Measurements from ENCODE around the gene PTGER3. TPM values are rescaled to one million over a fixed set of nuclear protein-coding genes. Genes with fewer than 3 reads are reported as not detected.

The PTGER3 gene
- total RNA-seq (0.57 TPM), polyA plus RNA-seq (1.8 TPM)
- long read RNA-seq, donor 1 = 0 reads
- long read RNA-seq, donor 2 = 0 reads
- long read RNA-seq, donor 3 = 0 reads
- long read RNA-seq, donor 4 = 0 reads
- long read RNA-seq, donor 5, full-length matches to known transcripts = 7 of 7 reads
- long read RNA-seq, donor 5, partial matches to known transcripts = 0 of 7 reads
- long read RNA-seq, donor 5, other reads (novel, unspliced or antisense) = 0 of 7 reads
- long read RNA-seq, donor 6 = 0 reads
- long read RNA-seq, donor 7 = 0 reads
- long read RNA-seq, donor 8 = 0 reads
- long read RNA-seq, donor 9 = 0 reads
- long read RNA-seq, donor 10 = 0 reads

DNA sequence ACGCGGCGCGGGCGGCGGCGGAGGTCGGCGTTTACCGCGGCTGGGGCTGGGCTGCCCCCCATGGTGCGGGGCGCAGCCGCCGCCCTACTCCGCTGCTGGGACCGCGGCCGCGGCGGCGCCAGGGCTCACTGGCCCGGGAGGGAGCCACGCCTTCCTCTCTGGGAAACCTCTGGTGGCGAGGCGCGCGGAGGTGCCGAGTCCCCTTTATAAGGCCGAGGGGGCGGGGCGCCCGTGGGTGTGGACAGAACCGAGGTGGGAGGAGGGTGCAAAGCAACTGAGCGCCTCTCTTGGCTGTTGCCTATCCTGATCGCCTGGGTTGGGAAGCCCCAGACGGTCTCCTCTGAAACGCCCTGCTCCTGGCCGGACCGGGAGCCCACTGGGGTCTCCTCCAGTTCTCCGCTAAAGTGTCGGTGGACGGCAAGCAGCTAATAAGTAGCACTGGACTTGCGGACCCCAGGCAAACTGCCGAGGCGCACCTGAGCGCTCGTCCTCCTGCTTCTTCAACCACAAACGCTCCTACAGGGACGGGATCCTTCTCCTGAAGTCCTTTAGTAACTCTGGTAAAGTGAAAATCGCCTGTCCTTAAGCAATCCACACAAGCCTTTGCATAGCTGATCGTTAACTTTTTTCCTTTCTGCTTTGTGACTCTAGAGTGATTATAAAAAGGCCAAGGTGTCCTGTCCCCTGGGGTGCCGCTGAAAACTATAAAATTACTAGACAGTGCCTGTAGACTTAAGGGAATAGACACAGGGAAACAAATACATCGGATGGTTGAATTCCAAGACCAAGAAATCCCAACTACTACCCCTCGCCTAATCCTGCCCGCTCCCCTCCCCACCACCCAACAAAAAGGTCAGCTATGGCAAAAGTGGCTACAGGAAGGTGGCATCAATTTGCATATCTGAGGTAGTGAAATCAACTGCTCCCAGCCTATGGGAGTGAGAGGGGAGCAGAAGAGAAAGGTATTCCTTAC, at the start of gene PTGER3:
Gene PTGER3 (minus strand): TSS at position 182 of the 973 bp plus-strand sequence. CDS start 239 bp downstream, outside the sequence.
- peak within 1 kb of the TSS; percentile 26 to 38 for H3K4me3 ChIP-seq (ENCODE audit: low read length in 2 of 2)
- H3K4me1 ChIP-seq (ENCODE audit: control insufficient read depth in 2 of 2, insufficient read depth in 2 of 2, low read length in 2 of 2) = peaks cover 2 to 17% of the 10 kb centered on the region in 2 donors
- peaks cover 38 to 59% of the 10 kb centered on the region in 2 donors for H3K27me3 ChIP-seq (ENCODE audit: control insufficient read depth in 2 of 2, insufficient read depth in 1 of 2, low read length in 1 of 2)
- H3K36me3 ChIP-seq (ENCODE audit: control insufficient read depth in 2 of 2, insufficient read depth in 2 of 2, low read length in 1 of 2) = no peaks in the 10 kb centered on the region
- H3K9me3 ChIP-seq (ENCODE audit: control insufficient read depth in 2 of 2, insufficient read depth in 1 of 2, low read length in 1 of 2) = peaks cover 0 to 10% of the 10 kb centered on the region in 2 donors
- no peak within 1 kb of the TSS for H3K27ac ChIP-seq (ENCODE audit: low read depth in 1 of 2, low read length in 1 of 2)
- DNase-seq (ENCODE audit: low read depth in 6 of 9, low spot score in 9 of 9) = peak in 4 of 9 donors; percentile 14 to 40 (median 24)
- WGBS = 9% methylated on average over 56 of the region's 56 CpGs

DNA sequence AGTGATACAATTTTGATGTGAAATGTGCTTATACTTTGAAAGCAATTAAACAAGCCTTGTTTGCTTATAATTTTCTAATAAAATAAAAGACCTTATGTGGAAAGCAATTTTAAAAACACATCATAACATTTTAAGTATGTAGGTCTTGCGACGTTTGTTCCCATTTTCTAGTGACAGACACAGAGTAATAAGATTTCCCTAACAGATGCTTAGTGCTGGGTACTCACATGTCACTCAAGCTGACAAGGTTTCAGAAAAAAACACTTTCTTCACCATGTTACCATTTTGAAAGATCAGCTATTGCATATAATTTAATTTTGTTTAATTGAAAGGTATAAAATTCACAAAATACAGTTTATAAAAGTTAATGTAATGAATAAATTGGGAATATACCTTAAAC, 47.3 kb upstream of the PTGER3 start:
- H3K27ac ChIP-seq (ENCODE audit: low read depth in 1 of 2, low read length in 1 of 2) = no peak overlapping the region
- 98% methylated on average over 2 of the region's 2 CpGs for WGBS
- H3K9me3 ChIP-seq (ENCODE audit: control insufficient read depth in 2 of 2, insufficient read depth in 1 of 2, low read length in 1 of 2) = no peaks in the 10 kb centered on the region
- H3K4me3 ChIP-seq (ENCODE audit: low read length in 2 of 2) = no peak overlapping the region
- H3K4me1 ChIP-seq (ENCODE audit: control insufficient read depth in 2 of 2, insufficient read depth in 2 of 2, low read length in 2 of 2) = no peaks in the 10 kb centered on the region
- H3K36me3 ChIP-seq (ENCODE audit: control insufficient read depth in 2 of 2, insufficient read depth in 2 of 2, low read length in 1 of 2) = no peaks in the 10 kb centered on the region
- no peak for DNase-seq (ENCODE audit: low read depth in 6 of 9, low spot score in 9 of 9)
- H3K27me3 ChIP-seq (ENCODE audit: control insufficient read depth in 2 of 2, insufficient read depth in 1 of 2, low read length in 1 of 2) = no peaks in the 10 kb centered on the region

DNA sequence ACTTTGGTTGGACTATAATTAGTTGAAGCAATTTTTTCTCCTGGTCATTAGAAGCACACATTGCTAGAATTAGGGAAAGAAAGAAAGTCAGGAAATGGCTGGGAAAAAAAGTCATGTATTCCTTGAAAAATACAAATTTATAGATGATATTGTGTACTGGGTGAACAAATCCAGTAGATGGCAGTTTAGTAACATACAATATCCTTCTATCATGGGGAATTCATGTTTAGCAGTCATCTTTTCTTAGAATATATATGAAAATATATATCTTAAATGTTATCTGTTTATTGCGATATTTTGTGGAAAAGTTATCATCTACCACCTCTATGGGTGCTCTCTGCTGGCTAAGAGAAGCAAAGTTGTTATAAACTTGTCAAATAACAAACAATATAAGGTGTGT, 46.3 kb upstream of the PTGER3 start:
- H3K4me3 ChIP-seq (ENCODE audit: low read length in 2 of 2) = no peak overlapping the region
- no peaks in the 10 kb centered on the region for H3K9me3 ChIP-seq (ENCODE audit: control insufficient read depth in 2 of 2, insufficient read depth in 1 of 2, low read length in 1 of 2)
- no peaks in the 10 kb centered on the region for H3K4me1 ChIP-seq (ENCODE audit: control insufficient read depth in 2 of 2, insufficient read depth in 2 of 2, low read length in 2 of 2)
- DNase-seq (ENCODE audit: low read depth in 6 of 9, low spot score in 9 of 9) = no peak
- H3K36me3 ChIP-seq (ENCODE audit: control insufficient read depth in 2 of 2, insufficient read depth in 2 of 2, low read length in 1 of 2) = no peaks in the 10 kb centered on the region
- 96% methylated on average over 1 of the region's 1 CpG for WGBS
- H3K27ac ChIP-seq (ENCODE audit: low read depth in 1 of 2, low read length in 1 of 2) = no peak overlapping the region
- H3K27me3 ChIP-seq (ENCODE audit: control insufficient read depth in 2 of 2, insufficient read depth in 1 of 2, low read length in 1 of 2) = no peaks in the 10 kb centered on the region

DNA sequence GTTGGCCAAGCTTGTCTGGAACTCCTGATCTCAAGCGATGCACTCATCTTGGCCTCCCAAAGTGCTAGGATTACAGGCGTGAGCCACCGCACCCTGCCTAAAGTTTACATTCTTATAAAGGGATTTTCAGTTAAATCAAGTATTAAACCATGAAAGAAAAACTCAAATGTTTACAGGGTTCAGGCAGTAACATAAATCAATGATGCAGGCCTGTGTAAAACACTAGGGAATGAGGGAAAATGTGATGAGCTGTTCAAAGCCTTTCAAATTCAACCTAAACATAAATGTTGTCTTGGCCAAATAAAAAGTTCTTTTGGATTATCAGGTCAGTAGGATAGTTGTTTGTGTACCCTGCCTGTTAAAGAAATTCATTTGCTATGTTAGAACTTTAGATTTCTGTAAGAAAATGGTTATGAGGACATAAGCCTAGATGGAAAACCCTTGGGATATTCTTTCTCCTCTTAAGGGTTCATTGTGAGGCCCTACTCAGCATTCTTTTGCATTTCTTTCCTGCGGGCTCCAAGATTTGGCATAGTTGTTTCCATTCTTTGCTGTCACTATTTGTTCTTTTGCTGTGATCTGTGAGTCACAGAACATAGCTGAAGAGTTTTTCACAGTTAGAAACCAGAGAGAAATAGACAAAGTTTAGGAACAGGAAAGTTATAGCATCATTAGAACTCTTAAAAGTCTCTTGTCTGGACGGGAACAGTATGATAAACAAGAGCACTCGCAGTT, 42.1 kb upstream of the PTGER3 start:
- Histone ChIP-seq H3K4me3 (ENCODE audit: low read length in 2 of 2) (no peak overlapping the region), H3K9me3 (ENCODE audit: control insufficient read depth in 2 of 2, insufficient read depth in 1 of 2, low read length in 1 of 2) (no peaks in the 10 kb centered on the region), H3K4me1 (ENCODE audit: control insufficient read depth in 2 of 2, insufficient read depth in 2 of 2, low read length in 2 of 2) (no peaks in the 10 kb centered on the region), H3K27ac (ENCODE audit: low read depth in 1 of 2, low read length in 1 of 2) (no peak overlapping the region), H3K36me3 (ENCODE audit: control insufficient read depth in 2 of 2, insufficient read depth in 2 of 2, low read length in 1 of 2) (no peaks in the 10 kb centered on the region), H3K27me3 (ENCODE audit: control insufficient read depth in 2 of 2, insufficient read depth in 1 of 2, low read length in 1 of 2) (peaks cover 0 to 7% of the 10 kb centered on the region in 2 donors)
- no peak for DNase-seq (ENCODE audit: low read depth in 6 of 9, low spot score in 9 of 9)
- 96% methylated on average over 6 of the region's 6 CpGs for WGBS

DNA sequence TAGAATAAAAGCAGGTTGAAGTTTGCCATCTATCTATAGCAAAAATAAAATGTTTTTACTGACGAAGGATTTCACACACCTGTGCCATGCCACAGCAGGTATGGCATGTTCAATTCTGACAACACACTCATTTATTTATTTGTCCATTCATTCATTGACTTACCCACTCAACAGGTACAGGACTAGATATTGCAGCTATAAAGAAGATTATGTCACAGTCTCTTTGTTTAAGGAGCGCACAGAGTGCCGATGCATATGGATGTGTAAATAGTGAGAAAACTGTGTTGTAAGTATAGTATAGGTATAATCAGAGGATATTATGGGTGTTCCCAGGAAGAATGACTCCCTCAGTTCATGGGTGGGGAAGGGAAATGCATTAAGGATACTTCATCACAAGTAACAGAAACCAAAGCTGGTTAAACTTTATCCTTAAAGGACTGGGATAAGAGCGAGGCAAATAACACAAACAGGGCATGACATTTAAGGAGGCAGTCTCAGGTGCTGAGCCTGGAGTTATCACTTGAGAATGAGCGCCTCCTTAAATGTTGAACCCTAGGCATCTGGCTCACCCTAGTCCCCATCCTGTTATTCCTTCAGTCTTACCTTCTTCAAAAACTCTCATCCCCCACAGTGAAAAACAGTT, 41.1 kb upstream of the PTGER3 start:
- no peak for DNase-seq (ENCODE audit: low read depth in 6 of 9, low spot score in 9 of 9)
- WGBS = 97% methylated on average over 5 of the region's 5 CpGs

DNA sequence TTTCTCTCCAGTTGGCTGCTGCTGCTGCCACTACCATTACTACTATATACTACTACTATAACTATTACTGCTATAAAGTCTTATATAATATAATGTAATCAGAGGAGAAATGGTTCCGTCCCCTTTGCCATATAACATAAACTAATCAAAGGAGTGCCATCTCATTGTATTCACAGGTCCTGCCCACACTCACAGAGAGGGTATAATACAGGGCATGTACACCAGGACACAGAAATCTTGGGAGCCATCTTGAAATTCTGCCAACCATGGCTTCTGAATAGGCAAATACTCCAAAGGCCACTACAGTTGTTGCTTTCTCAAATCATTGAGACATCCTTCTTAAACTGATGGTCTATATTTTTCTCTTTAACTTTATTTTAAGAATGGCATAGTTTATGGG, 40.1 kb upstream of the PTGER3 start:
- Histone ChIP-seq H3K27me3 (ENCODE audit: control insufficient read depth in 2 of 2, insufficient read depth in 1 of 2, low read length in 1 of 2) (peaks cover 0 to 7% of the 10 kb centered on the region in 2 donors), H3K27ac (ENCODE audit: low read depth in 1 of 2, low read length in 1 of 2) (no peak overlapping the region), H3K9me3 (ENCODE audit: control insufficient read depth in 2 of 2, insufficient read depth in 1 of 2, low read length in 1 of 2) (no peaks in the 10 kb centered on the region), H3K4me3 (ENCODE audit: low read length in 2 of 2) (no peak overlapping the region), H3K4me1 (ENCODE audit: control insufficient read depth in 2 of 2, insufficient read depth in 2 of 2, low read length in 2 of 2) (no peaks in the 10 kb centered on the region), H3K36me3 (ENCODE audit: control insufficient read depth in 2 of 2, insufficient read depth in 2 of 2, low read length in 1 of 2) (no peaks in the 10 kb centered on the region)
- 97% methylated on average over 1 of the region's 1 CpG for WGBS
- no peak for DNase-seq (ENCODE audit: low read depth in 6 of 9, low spot score in 9 of 9)

More for the DNA sequence above, 41.1 kb upstream of the PTGER3 start:
- peaks cover 0 to 7% of the 10 kb centered on the region in 2 donors for H3K27me3 ChIP-seq (ENCODE audit: control insufficient read depth in 2 of 2, insufficient read depth in 1 of 2, low read length in 1 of 2)
- no peak overlapping the region for H3K27ac ChIP-seq (ENCODE audit: low read depth in 1 of 2, low read length in 1 of 2)
- H3K4me3 ChIP-seq (ENCODE audit: low read length in 2 of 2) = no peak overlapping the region
- H3K36me3 ChIP-seq (ENCODE audit: control insufficient read depth in 2 of 2, insufficient read depth in 2 of 2, low read length in 1 of 2) = no peaks in the 10 kb centered on the region
- H3K9me3 ChIP-seq (ENCODE audit: control insufficient read depth in 2 of 2, insufficient read depth in 1 of 2, low read length in 1 of 2) = no peaks in the 10 kb centered on the region
- no peaks in the 10 kb centered on the region for H3K4me1 ChIP-seq (ENCODE audit: control insufficient read depth in 2 of 2, insufficient read depth in 2 of 2, low read length in 2 of 2)

DNA sequence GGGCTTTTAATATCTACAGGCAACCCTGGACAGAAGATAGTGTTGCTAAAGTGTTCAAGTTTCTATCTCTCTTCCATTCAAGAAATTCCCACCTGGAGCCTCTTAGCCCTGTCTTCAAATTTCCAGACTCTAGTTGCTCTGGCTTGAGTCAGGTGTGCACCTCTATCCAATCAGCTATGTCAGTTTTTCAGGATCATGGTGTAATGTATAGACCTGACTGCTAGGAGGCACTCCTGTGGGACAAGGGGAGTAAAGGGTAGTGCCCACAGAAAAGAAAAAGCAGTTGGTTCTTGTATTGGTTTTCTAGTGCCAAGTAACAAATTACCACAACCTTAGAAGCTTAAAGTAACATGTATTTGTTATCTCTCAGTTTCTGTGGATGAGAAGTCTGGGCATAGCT, 39.4 kb upstream of the PTGER3 start:
- no peaks in the 10 kb centered on the region for H3K9me3 ChIP-seq (ENCODE audit: control insufficient read depth in 2 of 2, insufficient read depth in 1 of 2, low read length in 1 of 2)
- no peak for DNase-seq (ENCODE audit: low read depth in 6 of 9, low spot score in 9 of 9)
- no peak overlapping the region for H3K27ac ChIP-seq (ENCODE audit: low read depth in 1 of 2, low read length in 1 of 2)
- no peak overlapping the region for H3K4me3 ChIP-seq (ENCODE audit: low read length in 2 of 2)
- peaks cover 0 to 7% of the 10 kb centered on the region in 2 donors for H3K27me3 ChIP-seq (ENCODE audit: control insufficient read depth in 2 of 2, insufficient read depth in 1 of 2, low read length in 1 of 2)
- H3K36me3 ChIP-seq (ENCODE audit: control insufficient read depth in 2 of 2, insufficient read depth in 2 of 2, low read length in 1 of 2) = no peaks in the 10 kb centered on the region
- no peaks in the 10 kb centered on the region for H3K4me1 ChIP-seq (ENCODE audit: control insufficient read depth in 2 of 2, insufficient read depth in 2 of 2, low read length in 2 of 2)

DNA sequence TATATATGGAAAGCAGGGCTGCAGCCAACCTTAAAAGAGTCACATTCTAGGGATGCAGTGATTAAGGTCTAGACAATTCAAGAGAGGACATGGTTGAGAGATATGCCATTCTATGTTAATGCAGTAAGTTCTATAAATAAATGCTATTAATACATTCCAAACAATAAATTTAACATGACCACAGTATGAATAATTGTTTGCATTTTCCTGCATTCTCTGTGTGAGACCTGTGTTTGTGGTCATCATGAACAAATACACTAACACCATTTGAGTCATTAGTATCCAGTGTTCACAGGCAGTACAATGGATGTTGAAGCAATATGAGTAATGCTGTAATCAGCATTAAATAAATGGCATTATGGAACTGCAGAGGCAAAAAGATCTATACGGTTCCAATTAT, 38.7 kb upstream of the PTGER3 start:
- H3K36me3 ChIP-seq (ENCODE audit: control insufficient read depth in 2 of 2, insufficient read depth in 2 of 2, low read length in 1 of 2) = no peaks in the 10 kb centered on the region
- H3K9me3 ChIP-seq (ENCODE audit: control insufficient read depth in 2 of 2, insufficient read depth in 1 of 2, low read length in 1 of 2) = peaks cover 0 to 4% of the 10 kb centered on the region in 2 donors
- H3K4me3 ChIP-seq (ENCODE audit: low read length in 2 of 2) = no peak overlapping the region
- no peak overlapping the region for H3K27ac ChIP-seq (ENCODE audit: low read depth in 1 of 2, low read length in 1 of 2)
- H3K4me1 ChIP-seq (ENCODE audit: control insufficient read depth in 2 of 2, insufficient read depth in 2 of 2, low read length in 2 of 2) = peaks cover 3 to 4% of the 10 kb centered on the region in 2 donors
- H3K27me3 ChIP-seq (ENCODE audit: control insufficient read depth in 2 of 2, insufficient read depth in 1 of 2, low read length in 1 of 2) = peaks cover 0 to 7% of the 10 kb centered on the region in 2 donors
- no peak for DNase-seq (ENCODE audit: low read depth in 6 of 9, low spot score in 9 of 9)
- 98% methylated on average over 1 of the region's 1 CpG for WGBS

All from thymus (tissue), 14 donors.